ENCODE data around the gene IRF8.
A peak's percentile ranks its signal among the peaks of the same experiment; 100 is the strongest.

Gene IRF8

DNA sequence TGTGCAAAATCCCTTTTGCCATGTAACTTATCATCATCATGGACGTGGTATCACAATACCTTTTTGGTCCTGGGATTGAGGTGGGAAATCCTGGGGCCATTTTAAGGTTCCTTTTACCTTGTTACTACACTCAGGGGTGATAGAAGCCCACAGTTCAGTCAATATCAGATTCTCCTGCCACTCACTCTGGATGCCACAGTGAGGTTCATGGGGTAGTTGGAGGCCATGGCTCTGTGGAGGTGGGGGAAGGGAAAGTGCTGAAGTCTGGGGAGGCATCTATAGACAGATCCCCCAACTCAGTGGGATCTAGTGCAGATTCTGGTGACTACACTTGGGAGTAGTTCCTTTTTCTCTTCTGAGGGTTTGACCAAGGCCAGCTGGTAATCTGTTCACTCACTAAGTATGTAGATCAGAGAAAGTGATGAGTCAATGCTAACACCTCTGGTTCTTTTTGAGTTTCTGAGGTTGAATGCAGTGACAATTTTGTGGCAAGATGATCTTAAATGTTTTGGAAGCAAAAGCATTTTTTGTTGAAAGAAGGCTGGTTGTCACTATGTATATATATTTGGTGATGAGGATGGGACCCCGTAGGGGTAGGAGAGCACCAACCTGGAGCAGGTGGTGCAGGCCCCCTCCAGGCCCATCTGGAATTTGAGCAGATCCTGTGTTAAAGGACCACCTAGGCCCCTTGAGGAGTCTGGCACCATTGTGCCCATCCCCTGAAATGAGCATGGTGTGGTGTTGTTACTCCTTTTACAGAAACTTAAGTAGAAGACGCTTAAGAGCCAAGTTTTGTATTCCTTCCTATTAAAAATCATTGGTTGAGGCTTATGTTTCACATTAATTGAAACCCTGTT lies 18.8 kb upstream of the IRF8 start:
- H3K27me3 ChIP-seq = peaks cover 0 to 11% (median 0%) of the 10 kb centered on the region in 11 experiments; a peak in 1 of 22 replicates
- peaks cover 24 to 72% (median 42%) of the 10 kb centered on the region in 10 experiments for H3K4me1 ChIP-seq
- peaks cover 0 to 19% (median 4%) of the 10 kb centered on the region in 11 experiments; a peak in 8 of 22 replicates for H3K36me3 ChIP-seq
- H3K27ac ChIP-seq = no peak overlapping the region
- no peak for TF ChIP-seq Cebpa-rat (IDR thresholded peaks at IDR 0.05)
- no peaks in the 10 kb centered on the region for H4K20me1 ChIP-seq
- peak overlapping the region in 6 of 11 experiments; percentile 8 to 86 (median 64); a peak in 10 of 22 replicates for H3K4me2 ChIP-seq
- no peak overlapping the region for H3K9ac ChIP-seq
- H3K4me3 ChIP-seq = no peak overlapping the region
- H3K9me3 ChIP-seq (replicated peaks in 1 of 11) = peaks cover 0 to 32% (median 21%) of the 10 kb centered on the region in 11 experiments; a peak in 18 of 22 replicates

GRCh38 chr16:85880861-85881260 lies 18.1 kb upstream of the IRF8 start:
- Histone ChIP-seq H3K4me2 (peak overlapping the region in 4 of 11 experiments; percentile 8 to 86 (median 80); a peak in 6 of 22 replicates), H3K27me3 (peaks cover 0 to 11% (median 0%) of the 10 kb centered on the region in 11 experiments; a peak in 1 of 22 replicates)

DNA sequence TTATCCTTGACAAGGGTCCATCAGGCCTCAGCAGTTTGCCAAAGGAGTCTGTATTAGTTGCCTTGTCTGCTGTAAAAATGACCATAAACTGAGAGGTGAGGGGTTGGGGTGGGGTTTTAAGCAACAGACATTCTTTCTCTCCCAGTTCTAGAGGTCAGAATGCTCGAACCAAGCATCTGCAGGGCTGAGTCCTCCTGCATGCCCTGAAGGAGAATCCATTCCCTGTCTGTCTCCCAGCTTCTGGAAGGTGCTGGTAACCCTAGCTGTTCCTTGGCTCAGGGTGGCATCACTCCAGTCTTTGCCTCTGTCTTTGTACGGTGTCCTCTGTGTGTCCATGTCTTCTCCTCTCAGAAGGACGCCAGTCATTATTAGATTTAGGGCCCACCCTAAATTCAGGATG lies 17.5 kb upstream of the IRF8 start:
- no peak overlapping the region for H3K27ac ChIP-seq
- peaks cover 0 to 11% (median 0%) of the 10 kb centered on the region in 11 experiments; a peak in 1 of 22 replicates for H3K27me3 ChIP-seq
- no peak overlapping the region for H3K9ac ChIP-seq
- no peak for TF ChIP-seq Cebpa-rat (IDR thresholded peaks at IDR 0.05)
- H3K9me3 ChIP-seq (replicated peaks in 1 of 11) = peaks cover 0 to 28% (median 20%) of the 10 kb centered on the region in 11 experiments; a peak in 18 of 22 replicates
- H4K20me1 ChIP-seq = no peaks in the 10 kb centered on the region
- H3K4me2 ChIP-seq = peak overlapping the region in 6 of 11 experiments; percentile 77 to 86 (median 80); a peak in 8 of 22 replicates
- no peak overlapping the region for H3K4me3 ChIP-seq
- H3K36me3 ChIP-seq = peaks cover 0 to 19% (median 4%) of the 10 kb centered on the region in 11 experiments; a peak in 8 of 22 replicates
- peaks cover 24 to 80% (median 47%) of the 10 kb centered on the region in 10 experiments for H3K4me1 ChIP-seq

More at GRCh38 chr16:85880861-85881260, 18.1 kb upstream of the IRF8 start:
- no peaks in the 10 kb centered on the region for H4K20me1 ChIP-seq
- H3K4me1 ChIP-seq = peaks cover 24 to 75% (median 43%) of the 10 kb centered on the region in 10 experiments
- H3K36me3 ChIP-seq = peaks cover 0 to 19% (median 4%) of the 10 kb centered on the region in 11 experiments; a peak in 8 of 22 replicates
- H3K4me3 ChIP-seq = no peak overlapping the region
- no peak for TF ChIP-seq Cebpa-rat (IDR thresholded peaks at IDR 0.05)
- no peak overlapping the region for H3K9ac ChIP-seq
- peaks cover 0 to 32% (median 21%) of the 10 kb centered on the region in 11 experiments; a peak in 18 of 22 replicates for H3K9me3 ChIP-seq (replicated peaks in 1 of 11)
- no peak overlapping the region for H3K27ac ChIP-seq

DNA sequence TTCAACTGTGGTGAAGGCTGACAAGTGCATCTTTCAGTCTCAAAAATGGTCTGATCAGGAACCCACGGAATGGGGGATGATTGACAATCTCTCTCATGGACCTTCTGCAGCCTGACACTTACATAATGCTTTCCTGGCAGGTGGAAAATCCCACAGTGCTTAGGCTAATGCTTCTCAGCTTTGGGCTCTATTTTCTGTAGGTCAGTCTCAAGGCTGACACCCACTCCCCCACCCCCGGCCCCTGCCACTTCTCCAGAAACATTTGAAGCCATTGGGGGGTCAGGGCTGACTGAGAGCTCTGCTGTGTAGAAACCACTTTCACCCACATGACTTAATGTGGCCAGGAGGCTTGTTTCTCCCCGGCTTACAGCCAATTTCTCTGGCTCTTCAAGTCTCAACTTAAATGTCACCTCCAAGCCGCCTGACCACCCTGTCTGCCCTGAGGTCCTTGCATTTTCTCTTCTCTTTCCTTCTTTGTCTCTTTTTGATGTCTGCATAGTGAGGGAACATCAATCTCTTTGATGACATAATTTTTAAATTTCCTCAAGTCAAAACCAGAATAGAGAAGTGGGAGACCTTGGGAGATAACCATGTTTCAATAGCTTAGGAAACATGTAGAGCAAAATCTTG lies 16.7 kb upstream of the IRF8 start:
- peak overlapping the region in 3 of 11 experiments; percentile 10 to 39 (median 19); a peak in 6 of 22 replicates for H3K27ac ChIP-seq
- H3K27me3 ChIP-seq = peaks cover 0 to 11% (median 0%) of the 10 kb centered on the region in 11 experiments; a peak in 1 of 22 replicates
- H3K9me3 ChIP-seq (replicated peaks in 1 of 11) = peaks cover 0 to 22% (median 19%) of the 10 kb centered on the region in 11 experiments; a peak in 18 of 22 replicates
- H3K36me3 ChIP-seq = peaks cover 0 to 19% (median 4%) of the 10 kb centered on the region in 11 experiments; a peak in 8 of 22 replicates
- H3K9ac ChIP-seq = no peak overlapping the region; a peak in 1 of 22 replicates
- no peak for TF ChIP-seq Cebpa-rat (IDR thresholded peaks at IDR 0.05)
- H3K4me3 ChIP-seq = no peak overlapping the region
- peaks cover 24 to 89% (median 54%) of the 10 kb centered on the region in 10 experiments for H3K4me1 ChIP-seq
- H3K4me2 ChIP-seq = peak overlapping the region; percentile 71 to 86 (median 81)
- no peaks in the 10 kb centered on the region for H4K20me1 ChIP-seq

DNA sequence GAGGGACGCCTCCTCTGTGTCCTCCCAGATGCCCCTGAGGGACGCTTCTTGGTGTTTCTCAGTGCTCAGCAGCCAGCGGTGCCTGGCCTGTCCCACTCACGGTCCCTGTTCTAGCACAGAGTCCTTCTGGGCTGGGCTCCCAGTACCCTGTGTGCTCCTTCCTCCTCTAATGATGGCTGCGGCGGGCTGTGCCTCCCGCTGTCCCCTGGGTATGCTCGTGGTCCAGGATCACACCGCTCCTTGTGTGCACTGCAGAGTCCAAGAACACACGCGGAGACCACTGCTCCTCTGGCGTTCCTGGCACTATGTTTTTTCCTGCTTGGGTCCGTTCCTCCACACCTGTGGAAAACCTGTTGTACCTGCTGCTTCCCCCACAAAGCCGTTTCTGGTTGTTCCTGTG lies 15.1 kb upstream of the IRF8 start:
- peak overlapping the region; percentile 71 to 86 (median 81) for H3K4me2 ChIP-seq
- no peak overlapping the region for H3K4me3 ChIP-seq
- H3K36me3 ChIP-seq = peaks cover 0 to 11% (median 4%) of the 10 kb centered on the region in 11 experiments; a peak in 8 of 22 replicates
- peak overlapping the region; percentile 3 to 60 (median 23); a peak in 10 of 22 replicates for H3K9ac ChIP-seq
- H3K27ac ChIP-seq = peak overlapping the region in 5 of 11 experiments; percentile 20 to 47 (median 27); a peak in 8 of 22 replicates
- peaks cover 36 to 97% (median 69%) of the 10 kb centered on the region in 10 experiments for H3K4me1 ChIP-seq
- H3K9me3 ChIP-seq (replicated peaks in 1 of 11) = peaks cover 0 to 14% (median 13%) of the 10 kb centered on the region in 11 experiments; a peak in 18 of 22 replicates
- peaks cover 0 to 11% (median 0%) of the 10 kb centered on the region in 11 experiments; a peak in 1 of 22 replicates for H3K27me3 ChIP-seq
- TF ChIP-seq Cebpa-rat (IDR thresholded peaks at IDR 0.05) = no peak
- no peaks in the 10 kb centered on the region for H4K20me1 ChIP-seq

GRCh38 chr16:85884808-85885463 lies 14.0 kb upstream of the IRF8 start:
- H3K4me3 ChIP-seq = no peak overlapping the region
- peaks cover 0 to 3% (median 2%) of the 10 kb centered on the region in 11 experiments; a peak in 7 of 22 replicates for H3K9me3 ChIP-seq (replicated peaks in 1 of 11)
- peaks cover 0 to 11% (median 0%) of the 10 kb centered on the region in 11 experiments; a peak in 1 of 22 replicates for H3K27me3 ChIP-seq
- 0 out of 22 replicates have a peak, but pooled peaks cover 0 to 2% (median 0%) of the 10 kb centered on the region in 11 experiments for H3K36me3 ChIP-seq
- peak overlapping the region in 10 of 11 experiments; percentile 28 to 83 (median 80); a peak in 13 of 22 replicates for H3K4me2 ChIP-seq
- H3K9ac ChIP-seq = no peak overlapping the region
- H3K27ac ChIP-seq = no peak overlapping the region
- peaks cover 48 to 97% (median 79%) of the 10 kb centered on the region in 10 experiments for H3K4me1 ChIP-seq
- TF ChIP-seq Cebpa-rat (IDR thresholded peaks at IDR 0.05) = no peak
- no peaks in the 10 kb centered on the region for H4K20me1 ChIP-seq

DNA sequence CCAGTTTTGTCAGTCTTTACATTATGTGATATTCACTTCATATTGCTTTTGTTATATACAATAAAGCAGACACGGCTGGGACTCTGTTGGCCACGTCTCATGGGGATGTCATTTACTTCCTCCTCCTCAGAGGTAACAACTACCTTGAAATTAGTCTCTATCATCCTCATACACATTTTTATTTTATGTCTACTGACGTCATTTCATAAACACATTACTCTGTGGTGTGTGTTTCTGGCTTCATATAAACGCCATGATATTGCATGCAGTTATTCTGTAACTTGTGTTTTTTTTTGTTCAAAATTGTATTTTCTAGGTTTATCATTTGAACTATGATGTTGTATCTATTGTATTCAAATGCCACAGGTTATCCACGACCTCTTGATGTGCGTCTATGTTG lies 13.4 kb upstream of the IRF8 start:
- no peak for TF ChIP-seq Cebpa-rat (IDR thresholded peaks at IDR 0.05)
- Histone ChIP-seq H3K4me2 (0 out of 22 replicates have a peak overlapping the region, but pooled peaks of 1 of the 11 experiments have one; percentile 81), H3K9ac (no peak overlapping the region), H3K27ac (no peak overlapping the region), H3K4me1 (peaks cover 54 to 97% (median 82%) of the 10 kb centered on the region in 10 experiments), H3K4me3 (no peak overlapping the region), H4K20me1 (no peaks in the 10 kb centered on the region), H3K27me3 (peaks cover 0 to 11% (median 0%) of the 10 kb centered on the region in 11 experiments; a peak in 1 of 22 replicates), H3K36me3 (no peaks in the 10 kb centered on the region), H3K9me3 (replicated peaks in 1 of 11) (no peaks in the 10 kb centered on the region)
